Astrocyte (in vitro differentiated cells and primary cell): ENCODE results near the gene DCTPP1. TPM values are rescaled to one million over a fixed set of nuclear protein-coding genes. Genes with fewer than 3 reads are reported as not detected.

ENCODE experiments used
- DNase-seq: peaks from one replicate; pipeline ENCODE4 v3.0.0-alpha.2; 2010; ENCODE audit warnings: low read depth
- FAIRE-seq: peaks from 2 replicates; lab custom pipeline; 2011; peaks lifted over from hg19 to GRCh38; lab: Jason Lieb, UNC
- H2AFZ ChIP-seq: 2 replicates; pipeline ENCODE4 v1.6.0; 2012; ENCODE audit warnings: low read depth, low read length, inconsistent platforms
- H3K27ac ChIP-seq: 2 replicates; pipeline ENCODE4 v1.5.1; 2011; ENCODE audit warnings: low read depth, low read length, inconsistent platforms
- H3K27me3 ChIP-seq: 2 replicates; pipeline ENCODE4 v1.6.0; 2011; ENCODE audit warnings: low read length, inconsistent platforms; ENCODE audit not compliant: insufficient read depth
- H3K36me3 ChIP-seq: 2 replicates; pipeline ENCODE4 v1.5.1; 2011; ENCODE audit warnings: low read length, inconsistent platforms; ENCODE audit not compliant: insufficient read depth
- H3K4me1 ChIP-seq: 2 replicates; pipeline ENCODE4 v1.5.1; 2011; ENCODE audit warnings: low read length, inconsistent platforms; ENCODE audit not compliant: insufficient read depth
- H3K4me2 ChIP-seq: 2 replicates; pipeline ENCODE4 v1.6.0; 2012; ENCODE audit warnings: low read length, inconsistent platforms
- H3K4me3 ChIP-seq: 2 replicates; pipeline ENCODE4 v1.5.1; 2011; ENCODE audit warnings: low read depth, mild to moderate bottlenecking, low read length, inconsistent platforms; ENCODE audit not compliant: insufficient read depth
- H3K79me2 ChIP-seq: 2 replicates; pipeline ENCODE4 v1.6.0; 2012; ENCODE audit warnings: mild to moderate bottlenecking, low read length, inconsistent platforms; ENCODE audit not compliant: insufficient read depth
- H3K9ac ChIP-seq: 2 replicates; pipeline ENCODE4 v1.6.0; 2012; ENCODE audit warnings: mild to moderate bottlenecking, low read length, inconsistent platforms
- H3K9me3 ChIP-seq: 2 replicates; pipeline ENCODE4 v1.5.1; 2012; ENCODE audit warnings: low read depth, mild to moderate bottlenecking, low read length, inconsistent platforms; ENCODE audit not compliant: insufficient read depth
- H4K20me1 ChIP-seq: 2 replicates; pipeline ENCODE4 v1.6.0; 2012; ENCODE audit warnings: low read length, inconsistent platforms; ENCODE audit not compliant: insufficient read depth
- H3K27ac Mint-ChIP-seq: one replicate; pipeline ENCODE4 v1.8.0; 2021; ENCODE audit warnings: mild to moderate bottlenecking, mixed read lengths; ENCODE audit not compliant: unreplicated experiment
- H3K27me3 Mint-ChIP-seq: one replicate; pipeline ENCODE4 v1.8.0; 2021; ENCODE audit warnings: low read depth, mixed read lengths; ENCODE audit not compliant: unreplicated experiment
- H3K36me3 Mint-ChIP-seq: one replicate; pipeline ENCODE4 v1.8.0; 2021; ENCODE audit warnings: low read depth, mixed read lengths; ENCODE audit not compliant: unreplicated experiment
- H3K4me1 Mint-ChIP-seq: one replicate; pipeline ENCODE4 v1.8.0; 2021; ENCODE audit warnings: low read depth, mixed read lengths; ENCODE audit not compliant: unreplicated experiment
- H3K4me3 Mint-ChIP-seq: one replicate; pipeline ENCODE4 v1.8.0; 2021; ENCODE audit warnings: mild to moderate bottlenecking, moderate library complexity, mixed read lengths; ENCODE audit not compliant: unreplicated experiment
- H3K9me3 Mint-ChIP-seq: one replicate; pipeline ENCODE4 v1.8.0; 2021; ENCODE audit warnings: mild to moderate bottlenecking, mixed read lengths; ENCODE audit not compliant: unreplicated experiment
- CTCF ChIP-seq: IDR thresholded peaks from 2 replicates; pipeline ENCODE4 v1.5.1; 2011; ENCODE audit warnings: low read depth, mild to moderate bottlenecking, inconsistent platforms, low read length, moderate library complexity; ENCODE audit not compliant: insufficient read depth
- EZH2 ChIP-seq: IDR thresholded peaks from 2 replicates; pipeline ENCODE4 v1.6.1; 2012; ENCODE audit warnings: mild to moderate bottlenecking, low read length, inconsistent platforms; ENCODE audit not compliant: insufficient read depth
- total RNA-seq: library from RNA; stranded (reverse); gene quantifications from 2 replicates; pipeline ENCODE4 v1.2.1, GENCODE V29; 2021

DCTPP1 gene
- total RNA-seq, 1 donor from 2014 or later: 36.5 TPM

GRCh38 chr16:30398661-30399434, 31.0 kb downstream of the DCTPP1 start:
- Histone ChIP-seq H4K20me1 (no peaks in the 10 kb centered on the region), H3K4me2 (peak overlapping the region; percentile 88), H3K9me3 (no peaks in the 10 kb centered on the region), H2AFZ (no peak overlapping the region), H3K4me1 (peaks cover 25% of the 10 kb centered on the region), H3K27ac (peak overlapping the region; percentile 20), H3K27me3 (no peaks in the 10 kb centered on the region), H3K36me3 (peaks cover 5% of the 10 kb centered on the region), H3K9ac (peak overlapping the region; percentile 84), H3K4me3 (no peak overlapping the region), H3K79me2 (peaks cover 42% of the 10 kb centered on the region)
- Mint-ChIP-seq H3K9me3 (peaks cover 3% of the 10 kb centered on the region), H3K4me3 (peak overlapping the region; percentile 85), H3K4me1 (peaks cover 20% of the 10 kb centered on the region), H3K36me3 (peaks cover 13% of the 10 kb centered on the region), H3K27me3 (no peaks in the 10 kb centered on the region), H3K27ac (peak overlapping the region; percentile 66)
- DNase-seq (no peak), FAIRE-seq (no peak)
- TF ChIP-seq EZH2 (no peak), CTCF (no peak)

- no peak for FAIRE-seq
Observed at GRCh38 chr16:30397776-30398660, 31.8 kb downstream of the DCTPP1 start.

More at GRCh38 chr16:30397776-30398660, 31.8 kb downstream of the DCTPP1 start:
- no peaks in the 10 kb centered on the region for H3K9me3 ChIP-seq
- H2AFZ ChIP-seq: no peak overlapping the region
- H4K20me1 ChIP-seq: no peaks in the 10 kb centered on the region
- no peaks in the 10 kb centered on the region for H3K27me3 ChIP-seq
- peaks cover 5% of the 10 kb centered on the region for H3K36me3 ChIP-seq
- no peak overlapping the region for H3K27ac ChIP-seq
- no peak overlapping the region for H3K4me3 ChIP-seq
- H3K27me3 Mint-ChIP-seq: no peaks in the 10 kb centered on the region
- H3K4me1 Mint-ChIP-seq: peaks cover 20% of the 10 kb centered on the region
- TF ChIP-seq CTCF (no peak), EZH2 (no peak)
- H3K79me2 ChIP-seq: peaks cover 42% of the 10 kb centered on the region
- no peak for DNase-seq
- peaks cover 28% of the 10 kb centered on the region for H3K4me1 ChIP-seq
- no peak overlapping the region for H3K4me2 ChIP-seq
- H3K9ac ChIP-seq: no peak overlapping the region
- no peak overlapping the region for H3K27ac Mint-ChIP-seq
- peaks cover 3% of the 10 kb centered on the region for H3K9me3 Mint-ChIP-seq
- no peak overlapping the region for H3K4me3 Mint-ChIP-seq
- H3K36me3 Mint-ChIP-seq: peaks cover 13% of the 10 kb centered on the region
